Measurements from ENCODE around the gene TWIST2.

Gene TWIST2

DNA sequence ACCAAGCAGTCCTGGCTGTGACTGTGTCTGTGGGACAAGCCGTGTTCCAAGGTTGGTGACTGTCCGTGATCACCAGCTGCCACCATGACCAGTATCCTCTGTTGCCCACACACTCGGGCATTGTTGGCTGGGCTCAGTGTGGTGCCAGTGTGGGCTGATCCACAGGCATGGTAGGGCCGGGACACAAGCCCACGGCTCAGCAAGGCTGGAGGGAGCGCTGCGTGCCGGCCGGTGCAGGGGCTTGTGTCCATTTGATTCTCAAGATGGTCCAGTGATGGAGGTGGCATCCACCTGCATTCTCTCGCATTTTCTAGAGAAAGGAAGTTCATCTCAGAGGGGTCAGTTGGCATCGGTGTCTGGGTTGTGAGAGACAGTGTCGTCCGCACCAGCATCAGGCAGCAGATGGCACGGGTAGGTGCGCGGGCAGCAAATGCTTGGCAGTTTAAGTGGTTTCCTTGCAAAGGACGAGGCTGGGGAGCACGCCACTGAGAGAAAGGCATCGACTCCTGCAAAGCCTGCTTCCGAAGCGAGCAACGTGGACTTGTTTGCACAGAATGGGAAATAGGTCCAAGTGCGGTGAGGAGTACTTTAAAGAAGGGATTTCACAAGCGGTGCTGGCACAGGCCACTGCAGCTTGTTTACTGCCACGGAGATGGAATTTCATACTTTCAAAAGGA lies 20.9 kb downstream of the TWIST2 start:
- H3F3A ChIP-seq (ENCODE audit: low read depth) = no peaks in the 10 kb centered on the region
- no peak overlapping the region for H3K4me2 ChIP-seq (ENCODE audit: low read depth, low read length, poor library complexity, severe bottlenecking)
- no peaks in the 10 kb centered on the region for H3K9me2 ChIP-seq (replicated peaks; ENCODE audit: low read depth, low read length)
- H3K9ac ChIP-seq (ENCODE audit: low read depth, low read length, poor library complexity, severe bottlenecking) = no peak overlapping the region
- H2AFZ ChIP-seq (ENCODE audit: low read length) = no peak overlapping the region
- H3K36me3 ChIP-seq (ENCODE audit: insufficient read depth, low read length) = no peaks in the 10 kb centered on the region
- no peaks in the 10 kb centered on the region for H3K4me1 ChIP-seq (ENCODE audit: insufficient read depth, low read length, poor library complexity, severe bottlenecking)
- no peak overlapping the region for H3K4me3 ChIP-seq (ENCODE audit: low read length, poor library complexity, severe bottlenecking)
- TF ChIP-seq, protein P1, sequence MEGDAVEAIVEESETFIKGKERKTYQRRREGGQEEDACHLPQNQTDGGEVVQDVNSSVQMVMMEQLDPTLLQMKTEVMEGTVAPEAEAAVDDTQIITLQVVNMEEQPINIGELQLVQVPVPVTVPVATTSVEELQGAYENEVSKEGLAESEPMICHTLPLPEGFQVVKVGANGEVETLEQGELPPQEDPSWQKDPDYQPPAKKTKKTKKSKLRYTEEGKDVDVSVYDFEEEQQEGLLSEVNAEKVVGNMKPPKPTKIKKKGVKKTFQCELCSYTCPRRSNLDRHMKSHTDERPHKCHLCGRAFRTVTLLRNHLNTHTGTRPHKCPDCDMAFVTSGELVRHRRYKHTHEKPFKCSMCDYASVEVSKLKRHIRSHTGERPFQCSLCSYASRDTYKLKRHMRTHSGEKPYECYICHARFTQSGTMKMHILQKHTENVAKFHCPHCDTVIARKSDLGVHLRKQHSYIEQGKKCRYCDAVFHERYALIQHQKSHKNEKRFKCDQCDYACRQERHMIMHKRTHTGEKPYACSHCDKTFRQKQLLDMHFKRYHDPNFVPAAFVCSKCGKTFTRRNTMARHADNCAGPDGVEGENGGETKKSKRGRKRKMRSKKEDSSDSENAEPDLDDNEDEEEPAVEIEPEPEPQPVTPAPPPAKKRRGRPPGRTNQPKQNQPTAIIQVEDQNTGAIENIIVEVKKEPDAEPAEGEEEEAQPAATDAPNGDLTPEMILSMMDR (conservative IDR thresholded peaks at IDR 0.05; ENCODE audit: low read length) = no peak
- TF ChIP-seq EZH2phosphoT487 (IDR thresholded peaks at IDR 0.05; ENCODE audit: borderline replicate concordance) = no peak
- no peaks in the 10 kb centered on the region for H4K20me1 ChIP-seq (ENCODE audit: insufficient read depth, low read length, poor library complexity, severe bottlenecking)
- H3K27me3 ChIP-seq (ENCODE audit: insufficient read depth, low read length, poor library complexity, severe bottlenecking) = no peaks in the 10 kb centered on the region
- H3K79me2 ChIP-seq (ENCODE audit: insufficient read depth, low read length) = no peaks in the 10 kb centered on the region
- no peaks in the 10 kb centered on the region for H3K9me3 ChIP-seq (ENCODE audit: insufficient read depth, low read depth, low read length)

DNA sequence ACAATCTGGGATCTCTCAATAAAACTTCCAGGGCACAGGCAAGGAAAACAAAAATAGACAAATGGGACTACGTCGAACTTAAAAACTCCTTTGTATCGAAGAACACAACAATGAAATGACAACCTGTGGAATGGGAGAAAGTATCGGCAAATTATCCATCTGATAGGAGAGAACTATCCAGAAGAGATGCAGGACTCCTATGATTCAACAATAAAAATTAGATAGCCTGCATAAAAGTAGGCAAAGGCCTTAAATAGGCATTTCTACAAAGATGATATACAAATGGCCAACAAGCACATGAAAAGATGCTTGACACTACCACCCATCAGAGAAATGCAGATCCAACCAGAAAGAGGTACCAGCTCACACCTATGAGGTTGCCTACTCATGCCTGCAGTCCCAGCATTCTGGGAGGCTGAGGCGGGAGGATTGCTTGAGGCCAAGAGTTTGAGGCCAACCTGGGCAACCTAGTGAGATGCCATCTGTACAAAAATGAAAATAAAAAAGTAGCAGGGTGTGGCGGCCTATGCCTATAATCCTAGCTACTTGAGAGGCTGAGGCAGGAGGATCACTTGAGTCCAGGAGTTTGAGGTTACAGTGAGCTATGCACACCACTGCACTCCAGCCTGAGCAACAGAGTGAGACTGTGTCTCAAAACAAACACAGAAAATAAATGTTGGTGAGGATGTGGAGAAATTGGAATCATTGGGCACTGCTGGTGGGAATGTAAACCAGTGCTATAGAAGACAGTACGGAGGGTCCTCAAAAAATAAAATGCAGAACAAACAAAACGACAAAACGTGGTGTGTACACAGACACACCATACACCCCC lies 21.6 kb downstream of the TWIST2 start:
- Histone ChIP-seq H3K9me2 (replicated peaks; ENCODE audit: low read depth, low read length) (no peaks in the 10 kb centered on the region), H3K79me2 (ENCODE audit: insufficient read depth, low read length) (no peaks in the 10 kb centered on the region), H3K4me2 (ENCODE audit: low read depth, low read length, poor library complexity, severe bottlenecking) (no peak overlapping the region), H3K9ac (ENCODE audit: low read depth, low read length, poor library complexity, severe bottlenecking) (no peak overlapping the region), H3K4me3 (ENCODE audit: low read length, poor library complexity, severe bottlenecking) (no peak overlapping the region), H4K20me1 (ENCODE audit: insufficient read depth, low read length, poor library complexity, severe bottlenecking) (no peaks in the 10 kb centered on the region), H3F3A (ENCODE audit: low read depth) (no peaks in the 10 kb centered on the region), H3K27me3 (ENCODE audit: insufficient read depth, low read length, poor library complexity, severe bottlenecking) (no peaks in the 10 kb centered on the region), H3K4me1 (ENCODE audit: insufficient read depth, low read length, poor library complexity, severe bottlenecking) (no peaks in the 10 kb centered on the region), H3K36me3 (ENCODE audit: insufficient read depth, low read length) (no peaks in the 10 kb centered on the region), H2AFZ (ENCODE audit: low read length) (no peak overlapping the region), H3K9me3 (ENCODE audit: insufficient read depth, low read depth, low read length) (no peaks in the 10 kb centered on the region)
- TF ChIP-seq EZH2phosphoT487 (IDR thresholded peaks at IDR 0.05; ENCODE audit: borderline replicate concordance) = no peak
- TF ChIP-seq, protein P1 (conservative IDR thresholded peaks at IDR 0.05; ENCODE audit: low read length) = no peak

DNA sequence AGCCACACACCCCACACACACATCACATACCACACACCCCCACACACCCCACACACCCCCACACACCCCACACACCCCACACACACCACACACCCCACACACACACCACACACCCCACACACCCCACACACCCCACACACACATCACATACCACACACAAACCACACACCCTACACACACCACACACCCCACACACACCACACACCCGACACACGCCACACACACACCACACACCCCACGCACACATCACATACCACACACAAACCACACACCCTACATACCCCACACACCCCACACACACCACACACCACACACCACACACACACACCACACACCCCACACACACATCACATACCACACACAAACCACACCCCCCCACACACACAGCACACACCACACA lies 22.4 kb downstream of the TWIST2 start:
- H3K4me3 ChIP-seq (ENCODE audit: low read length, poor library complexity, severe bottlenecking) = no peak overlapping the region
- no peak overlapping the region for H3K4me2 ChIP-seq (ENCODE audit: low read depth, low read length, poor library complexity, severe bottlenecking)
- TF ChIP-seq, protein P1 (conservative IDR thresholded peaks at IDR 0.05; ENCODE audit: low read length) = no peak
- TF ChIP-seq EZH2phosphoT487 (IDR thresholded peaks at IDR 0.05; ENCODE audit: borderline replicate concordance) = no peak
- H2AFZ ChIP-seq (ENCODE audit: low read length) = no peak overlapping the region
- H3K4me1 ChIP-seq (ENCODE audit: insufficient read depth, low read length, poor library complexity, severe bottlenecking) = no peaks in the 10 kb centered on the region
- no peaks in the 10 kb centered on the region for H3K36me3 ChIP-seq (ENCODE audit: insufficient read depth, low read length)
- H3K27me3 ChIP-seq (ENCODE audit: insufficient read depth, low read length, poor library complexity, severe bottlenecking) = no peaks in the 10 kb centered on the region
- no peaks in the 10 kb centered on the region for H3K9me3 ChIP-seq (ENCODE audit: insufficient read depth, low read depth, low read length)
- H4K20me1 ChIP-seq (ENCODE audit: insufficient read depth, low read length, poor library complexity, severe bottlenecking) = no peaks in the 10 kb centered on the region
- no peaks in the 10 kb centered on the region for H3F3A ChIP-seq (ENCODE audit: low read depth)
- no peaks in the 10 kb centered on the region for H3K79me2 ChIP-seq (ENCODE audit: insufficient read depth, low read length)
- H3K9me2 ChIP-seq (replicated peaks; ENCODE audit: low read depth, low read length) = no peaks in the 10 kb centered on the region
- H3K9ac ChIP-seq (ENCODE audit: low read depth, low read length, poor library complexity, severe bottlenecking) = no peak overlapping the region

All from Loucy (cell line).